Stomach smooth muscle (tissue), 2 donors: Measurements from ENCODE around the gene ZNF207.
"Not testable (repeated sequence)": the region's sequence is repeated elsewhere in the genome, so short reads cannot be mapped to it uniquely, and the experiment has no call there.

ENCODE experiments used
- H3K27ac ChIP-seq: one replicate; pipeline ENCODE4 v1.7.0; 2013; ENCODE audit warnings: mild to moderate bottlenecking, low read length, inconsistent platforms
- H3K27me3 ChIP-seq, 2 donors: one replicate each; pipeline ENCODE4 v1.7.0; 2013; ENCODE audit warnings: low read length in 2 of 2; ENCODE audit not compliant: insufficient read depth in 2 of 2, control insufficient read depth in 1 of 2
- H3K36me3 ChIP-seq, 2 donors: one replicate each; pipeline ENCODE4 v1.7.0; 2013; ENCODE audit warnings: low read length in 2 of 2; ENCODE audit not compliant: control insufficient read depth in 2 of 2, insufficient read depth in 2 of 2
- H3K4me1 ChIP-seq: one replicate; pipeline ENCODE4 v1.7.0; 2013; ENCODE audit warnings: low read length; ENCODE audit not compliant: control insufficient read depth, insufficient read depth
- H3K4me3 ChIP-seq, 2 donors: one replicate each; pipeline ENCODE4 v1.7.0; 2013; ENCODE audit warnings: low read length in 2 of 2
- H3K9ac ChIP-seq, 2 donors: one replicate each; pipeline ENCODE4 v1.7.0; 2013; ENCODE audit warnings: low read length in 2 of 2, mild to moderate bottlenecking in 1 of 2
- H3K9me3 ChIP-seq, 2 donors: one replicate each; pipeline ENCODE4 v1.7.0; 2013; ENCODE audit warnings: low read length in 2 of 2; ENCODE audit not compliant: control insufficient read depth in 2 of 2
- donor health status: healthy.
- donor health status: Pancreatic carcinoma.

The ZNF207 gene

GRCh38 chr17:32388128-32388527, 38.2 kb downstream of the ZNF207 start:
- H3K9ac ChIP-seq, H3K27me3 ChIP-seq, H3K9me3 ChIP-seq, H3K4me1 ChIP-seq, H3K4me3 ChIP-seq, H3K27ac ChIP-seq, H3K36me3 ChIP-seq: not testable (repeated sequence)

DNA sequence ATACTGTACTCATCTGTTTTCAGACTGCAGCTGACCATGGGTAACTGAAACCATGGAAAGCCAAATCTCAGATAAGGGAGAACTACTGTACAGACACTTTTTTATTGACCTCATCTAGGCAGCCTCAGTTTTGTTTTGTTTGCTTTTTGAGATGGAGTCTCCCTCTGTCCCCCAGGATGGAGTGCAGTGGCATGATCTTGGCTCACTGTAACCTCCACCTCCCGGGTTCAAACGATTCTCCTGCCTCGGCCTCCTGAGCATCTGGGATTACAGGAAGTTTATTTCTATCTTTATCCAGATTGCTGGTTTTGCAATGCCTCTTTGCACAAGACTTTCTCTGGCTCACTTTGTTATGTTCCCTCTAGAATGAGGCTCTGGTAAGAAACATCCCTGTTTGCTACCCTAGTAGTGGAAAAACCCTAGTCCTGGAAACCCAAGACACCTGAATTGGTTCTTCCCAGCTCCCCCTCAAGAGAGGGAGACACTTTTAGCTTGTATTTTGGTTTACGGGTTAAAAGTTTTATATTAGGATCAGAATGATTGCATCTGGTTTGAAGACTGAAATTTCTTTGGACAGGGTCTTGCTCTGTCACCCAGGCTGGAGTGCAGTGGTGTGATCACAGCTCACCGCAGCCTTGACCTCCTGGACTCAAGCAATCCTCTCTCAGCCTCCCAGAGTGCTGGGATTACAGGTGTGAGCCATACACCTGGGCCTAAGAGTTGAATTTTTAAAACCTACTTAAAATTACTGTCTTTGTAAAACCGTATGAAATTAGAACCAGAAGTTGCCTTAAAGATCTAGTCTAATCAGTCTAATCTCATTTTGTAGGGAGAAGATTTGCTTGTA, 38.9 kb downstream of the ZNF207 start:
- H3K4me3 ChIP-seq: no peak overlapping the region
- H3K27ac ChIP-seq: no peak overlapping the region
- H3K9me3 ChIP-seq: no peaks in the 10 kb centered on the region
- H3K9ac ChIP-seq: no peak overlapping the region
- H3K36me3 ChIP-seq: no peaks in the 10 kb centered on the region
- H3K27me3 ChIP-seq: no peaks in the 10 kb centered on the region
- H3K4me1 ChIP-seq: no peaks in the 10 kb centered on the region

GRCh38 chr17:32393904-32394303, 43.9 kb downstream of the ZNF207 start:
- Histone ChIP-seq H3K4me3 (no peak overlapping the region), H3K36me3 (no peaks in the 10 kb centered on the region), H3K27ac (no peak overlapping the region), H3K4me1 (no peaks in the 10 kb centered on the region), H3K9ac (no peak overlapping the region), H3K27me3 (no peaks in the 10 kb centered on the region), H3K9me3 (no peaks in the 10 kb centered on the region)

- H3K9ac ChIP-seq: no peak overlapping the region
- H3K4me3 ChIP-seq: no peak overlapping the region
- no peak overlapping the region for H3K27ac ChIP-seq
- H3K4me1 ChIP-seq: no peaks in the 10 kb centered on the region
- H3K36me3 ChIP-seq: no peaks in the 10 kb centered on the region
- H3K27me3 ChIP-seq: no peaks in the 10 kb centered on the region
- no peaks in the 10 kb centered on the region for H3K9me3 ChIP-seq
These were observed 46.4 kb downstream of the ZNF207 start for GRCh38 chr17:32396343-32396742.

GRCh38 chr17:32398946-32399345, 49.0 kb downstream of the ZNF207 start:
- Histone ChIP-seq H3K36me3 (no peaks in the 10 kb centered on the region), H3K27ac (no peak overlapping the region), H3K4me1 (no peaks in the 10 kb centered on the region)

DNA sequence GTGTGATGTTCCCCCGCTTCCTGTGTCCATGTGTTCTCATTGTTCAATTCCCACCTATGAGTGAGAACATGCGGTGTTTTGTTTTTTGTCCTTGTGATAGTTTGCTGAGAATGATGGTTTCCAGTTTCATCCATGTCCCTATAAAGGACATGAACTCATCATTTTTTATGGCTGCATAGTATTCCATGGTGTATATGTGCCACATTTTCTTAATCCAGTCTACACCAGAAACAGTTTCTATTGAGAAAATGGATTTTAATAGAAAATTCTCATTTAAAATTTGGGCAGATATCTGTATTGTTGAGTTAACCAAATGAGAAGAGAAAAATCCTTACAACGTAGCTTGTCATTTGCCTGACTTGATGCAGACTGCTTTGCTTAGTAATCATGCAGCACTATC, 60.1 kb downstream of the ZNF207 start:
- H3K4me3 ChIP-seq, H3K4me1 ChIP-seq, H3K27me3 ChIP-seq, H3K27ac ChIP-seq, H3K9ac ChIP-seq, H3K9me3 ChIP-seq, H3K36me3 ChIP-seq: not testable (repeated sequence)

More at GRCh38 chr17:32398946-32399345, 49.0 kb downstream of the ZNF207 start:
- Histone ChIP-seq H3K9me3 (no peaks in the 10 kb centered on the region), H3K4me3 (no peak overlapping the region), H3K27me3 (no peaks in the 10 kb centered on the region), H3K9ac (no peak overlapping the region)

DNA sequence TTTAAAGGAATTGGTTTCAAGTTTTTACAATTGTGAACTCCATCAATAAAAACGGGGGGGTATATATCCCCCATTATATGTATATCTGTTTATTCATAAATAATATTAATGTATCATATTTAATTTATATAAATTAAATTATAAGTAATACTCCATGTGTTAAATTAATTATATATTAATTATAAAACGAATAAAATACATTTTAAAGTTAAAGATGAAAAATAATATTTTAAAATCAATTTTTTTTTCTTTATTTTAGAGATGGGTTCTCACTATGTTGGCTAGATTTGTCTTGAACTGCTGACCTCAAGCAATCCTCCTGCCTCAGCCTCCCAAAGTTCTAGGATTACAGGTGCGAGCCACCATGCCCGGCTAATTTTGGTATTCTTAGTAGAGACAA, 76.9 kb downstream of the ZNF207 start:
- Histone ChIP-seq H3K4me3 (no peak overlapping the region), H3K27ac (no peak overlapping the region)

GRCh38 chr17:32429598-32429997, 79.6 kb downstream of the ZNF207 start:
- no peaks in the 10 kb centered on the region for H3K27me3 ChIP-seq
- H3K27ac ChIP-seq: no peak overlapping the region
- H3K9ac ChIP-seq: no peak overlapping the region
- no peak overlapping the region for H3K4me3 ChIP-seq
- H3K4me1 ChIP-seq: no peaks in the 10 kb centered on the region
- H3K36me3 ChIP-seq: no peaks in the 10 kb centered on the region
- no peaks in the 10 kb centered on the region for H3K9me3 ChIP-seq

More for the DNA sequence above, 76.9 kb downstream of the ZNF207 start:
- Histone ChIP-seq H3K9me3 (no peaks in the 10 kb centered on the region), H3K4me1 (no peaks in the 10 kb centered on the region), H3K27me3 (no peaks in the 10 kb centered on the region), H3K36me3 (no peaks in the 10 kb centered on the region), H3K9ac (no peak overlapping the region)
